SK-N-SH (cell line): ENCODE results near the gene AGRP.

Experiments used
- CTCF ChIP-seq: fragments of 200-600 bp; sonication (generic); IDR thresholded peaks from 2 replicates; pipeline ENCODE4 v1.6.1; 2017; ENCODE audit warnings: antibody characterized with exemption, mild to moderate bottlenecking, moderate library complexity
- GATA2 ChIP-seq: sonication (generic); formaldehyde crosslinking; IDR thresholded peaks from 2 replicates; pipeline ENCODE4 v1.5.0; 2020; ENCODE audit warnings: mild to moderate bottlenecking, missing genetic modification reagents
- RAD21 ChIP-seq: IDR thresholded peaks from 2 replicates; pipeline ENCODE4 v1.6.1; 2012; ENCODE audit warnings: mild to moderate bottlenecking, low read length
- SIN3A ChIP-seq: IDR thresholded peaks from 2 replicates; pipeline ENCODE4 v1.6.1; 2012; ENCODE audit warnings: low read depth, mild to moderate bottlenecking, low read length, moderate library complexity, borderline replicate concordance

GRCh38 chr16:67526149-67526791 is 42.9 kb upstream of the AGRP start:
- TF ChIP-seq CTCF: no peak
- no peak for TF ChIP-seq SIN3A
- no peak for TF ChIP-seq GATA2 (CRISPR knock-in tag)
- no peak for TF ChIP-seq RAD21
